ENCODE data around the gene DMRTB1.

- TF ChIP-seq ZNF274 (IDR thresholded peaks at IDR 0.05; ENCODE audit: low read depth, low read length), result no peak
- TF ChIP-seq YY1 (IDR thresholded peaks at IDR 0.05; ENCODE audit: insufficient read depth, insufficient read length), result no peak
Observed at GRCh38 chr1:53473463-53473862, 14.3 kb downstream of the DMRTB1 start.
